ENCODE data around the gene ACP2.
"Not testable (repeated sequence)": the region's sequence is repeated elsewhere in the genome, so short reads cannot be mapped to it uniquely, and the experiment has no call there.

- TF ChIP-seq, protein P1, sequence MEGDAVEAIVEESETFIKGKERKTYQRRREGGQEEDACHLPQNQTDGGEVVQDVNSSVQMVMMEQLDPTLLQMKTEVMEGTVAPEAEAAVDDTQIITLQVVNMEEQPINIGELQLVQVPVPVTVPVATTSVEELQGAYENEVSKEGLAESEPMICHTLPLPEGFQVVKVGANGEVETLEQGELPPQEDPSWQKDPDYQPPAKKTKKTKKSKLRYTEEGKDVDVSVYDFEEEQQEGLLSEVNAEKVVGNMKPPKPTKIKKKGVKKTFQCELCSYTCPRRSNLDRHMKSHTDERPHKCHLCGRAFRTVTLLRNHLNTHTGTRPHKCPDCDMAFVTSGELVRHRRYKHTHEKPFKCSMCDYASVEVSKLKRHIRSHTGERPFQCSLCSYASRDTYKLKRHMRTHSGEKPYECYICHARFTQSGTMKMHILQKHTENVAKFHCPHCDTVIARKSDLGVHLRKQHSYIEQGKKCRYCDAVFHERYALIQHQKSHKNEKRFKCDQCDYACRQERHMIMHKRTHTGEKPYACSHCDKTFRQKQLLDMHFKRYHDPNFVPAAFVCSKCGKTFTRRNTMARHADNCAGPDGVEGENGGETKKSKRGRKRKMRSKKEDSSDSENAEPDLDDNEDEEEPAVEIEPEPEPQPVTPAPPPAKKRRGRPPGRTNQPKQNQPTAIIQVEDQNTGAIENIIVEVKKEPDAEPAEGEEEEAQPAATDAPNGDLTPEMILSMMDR (conservative IDR thresholded peaks at IDR 0.05; ENCODE audit: low read length): not testable (repeated sequence)
- TF ChIP-seq EZH2phosphoT487 (IDR thresholded peaks at IDR 0.05; ENCODE audit: borderline replicate concordance, low read depth, low read length): not testable (repeated sequence)
Measured at GRCh38 chr11:47198161-47198560, 50.5 kb downstream of the ACP2 start.

Data from OCI-LY7 (cell line).